GM10266 (cell line): Measurements from ENCODE around the gene LSM14B.

Source experiments
- DNase-seq: peaks from one replicate; pipeline ENCODE4 v3.0.0; 2012; ENCODE audit errors: extremely low spot score
- TF ChIP-seq, protein P1 (sequence below): IDR thresholded peaks from 2 replicates; pipeline ENCODE4 v1.5.1; 2012; ENCODE audit warnings: mild to moderate bottlenecking, low read depth; ENCODE audit not compliant: control insufficient read depth, insufficient read depth; ENCODE audit errors: missing control alignments

The LSM14B gene

DNA sequence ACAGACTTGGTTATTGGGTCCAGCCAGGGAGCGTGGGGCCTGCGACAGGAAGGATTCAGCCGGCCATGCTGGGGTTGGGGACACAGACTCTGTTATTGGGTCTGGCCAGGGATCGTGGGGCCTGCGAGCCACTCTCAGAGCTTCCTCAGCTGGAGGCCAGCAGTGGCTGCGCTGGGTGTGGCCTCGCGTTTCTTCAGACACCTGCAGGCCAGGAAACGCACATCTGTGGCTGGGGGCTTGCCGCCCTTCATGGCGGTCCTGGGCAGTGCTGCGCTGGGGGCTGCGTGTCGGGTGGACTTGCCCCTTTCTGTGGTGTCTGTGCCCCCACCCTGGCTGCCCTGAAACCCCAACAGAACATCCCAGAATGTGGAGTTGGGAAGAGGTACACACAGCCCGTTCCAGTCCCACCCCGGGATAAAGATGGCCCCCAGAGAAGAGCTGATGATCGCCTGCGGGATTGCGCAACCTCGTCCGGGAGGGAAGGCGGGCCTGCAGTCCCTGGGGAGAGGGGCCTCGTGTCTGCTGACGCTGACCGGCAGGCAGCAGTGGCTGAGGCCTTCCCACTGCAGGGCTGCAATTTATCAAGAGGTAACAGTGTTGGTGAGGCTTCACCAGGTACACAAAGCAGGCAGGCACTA lies 43.6 kb downstream of the LSM14B start:
- DNase-seq, result no peak
- TF ChIP-seq, protein P1, sequence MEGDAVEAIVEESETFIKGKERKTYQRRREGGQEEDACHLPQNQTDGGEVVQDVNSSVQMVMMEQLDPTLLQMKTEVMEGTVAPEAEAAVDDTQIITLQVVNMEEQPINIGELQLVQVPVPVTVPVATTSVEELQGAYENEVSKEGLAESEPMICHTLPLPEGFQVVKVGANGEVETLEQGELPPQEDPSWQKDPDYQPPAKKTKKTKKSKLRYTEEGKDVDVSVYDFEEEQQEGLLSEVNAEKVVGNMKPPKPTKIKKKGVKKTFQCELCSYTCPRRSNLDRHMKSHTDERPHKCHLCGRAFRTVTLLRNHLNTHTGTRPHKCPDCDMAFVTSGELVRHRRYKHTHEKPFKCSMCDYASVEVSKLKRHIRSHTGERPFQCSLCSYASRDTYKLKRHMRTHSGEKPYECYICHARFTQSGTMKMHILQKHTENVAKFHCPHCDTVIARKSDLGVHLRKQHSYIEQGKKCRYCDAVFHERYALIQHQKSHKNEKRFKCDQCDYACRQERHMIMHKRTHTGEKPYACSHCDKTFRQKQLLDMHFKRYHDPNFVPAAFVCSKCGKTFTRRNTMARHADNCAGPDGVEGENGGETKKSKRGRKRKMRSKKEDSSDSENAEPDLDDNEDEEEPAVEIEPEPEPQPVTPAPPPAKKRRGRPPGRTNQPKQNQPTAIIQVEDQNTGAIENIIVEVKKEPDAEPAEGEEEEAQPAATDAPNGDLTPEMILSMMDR, result no peak

DNA sequence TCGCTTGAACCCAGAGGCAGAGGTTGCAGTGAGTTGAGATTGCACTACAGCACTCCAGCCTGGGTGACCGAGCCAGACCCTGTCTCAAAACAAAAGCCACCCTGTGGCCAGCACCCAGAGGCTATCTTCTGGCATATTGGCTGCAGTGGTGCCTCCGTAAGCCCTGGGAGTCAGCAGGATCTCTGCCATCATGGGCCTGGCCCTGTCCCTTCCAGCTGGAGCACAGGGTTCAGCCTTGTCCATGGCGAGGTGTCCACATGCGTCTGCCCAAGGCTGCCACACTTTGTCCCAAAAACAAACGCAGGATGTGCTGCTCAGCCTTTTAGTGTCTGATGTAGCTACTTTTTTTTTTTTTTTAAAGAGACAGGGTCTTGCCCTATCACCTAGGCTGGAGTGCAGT lies 45.2 kb downstream of the LSM14B start:
- DNase-seq, result no peak

DNA sequence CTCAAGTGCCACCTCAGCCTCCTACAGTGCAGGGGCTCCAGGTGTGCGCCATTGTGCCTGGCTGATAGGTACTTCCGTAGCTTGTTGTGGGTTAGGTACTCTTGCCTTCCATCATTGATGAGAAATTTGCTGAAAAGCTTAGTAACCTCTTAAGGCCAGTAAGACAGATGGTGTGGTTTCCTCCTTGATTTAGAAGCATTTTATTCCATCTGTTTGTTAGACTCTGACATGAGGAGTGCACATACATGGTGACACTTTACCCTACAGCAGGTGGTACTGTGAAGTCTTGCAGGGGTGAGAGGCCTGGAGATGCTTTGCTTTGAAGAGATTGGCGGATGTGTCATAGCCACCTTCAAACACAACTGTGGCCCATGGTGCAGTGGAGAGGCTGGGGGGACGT lies 45.8 kb downstream of the LSM14B start:
- TF ChIP-seq, protein P1, result no peak
- no peak for DNase-seq

More for the DNA sequence above, 45.2 kb downstream of the LSM14B start:
- TF ChIP-seq, protein P1, result no peak

DNA sequence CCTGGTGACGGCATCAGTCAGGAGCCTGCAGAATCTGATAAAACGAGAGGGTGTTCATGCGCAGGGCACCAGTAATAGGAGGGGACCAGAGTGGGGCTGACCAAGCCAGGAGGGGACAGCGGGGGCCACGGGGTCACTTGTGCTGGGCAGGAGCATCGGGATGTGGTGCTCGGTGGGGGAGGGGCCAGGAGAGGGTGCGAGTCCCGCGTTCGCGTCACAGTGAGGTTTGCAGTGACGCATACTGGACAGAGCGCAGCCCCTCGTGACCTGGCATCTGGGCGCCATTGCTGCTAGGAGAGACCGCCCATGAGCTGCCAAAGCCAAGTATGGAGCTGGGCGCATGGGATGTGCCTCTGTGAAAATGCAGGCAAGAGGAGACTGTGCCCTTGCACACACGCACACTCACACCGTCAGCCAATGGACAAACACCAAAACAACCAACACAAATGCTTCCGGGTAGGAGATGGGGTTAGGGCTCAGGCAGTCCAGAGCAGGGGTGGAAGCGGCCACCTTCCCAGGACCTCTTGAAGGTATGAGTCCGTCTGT lies 46.7 kb downstream of the LSM14B start:
- DNase-seq, result no peak
- TF ChIP-seq, protein P1, result no peak

DNA sequence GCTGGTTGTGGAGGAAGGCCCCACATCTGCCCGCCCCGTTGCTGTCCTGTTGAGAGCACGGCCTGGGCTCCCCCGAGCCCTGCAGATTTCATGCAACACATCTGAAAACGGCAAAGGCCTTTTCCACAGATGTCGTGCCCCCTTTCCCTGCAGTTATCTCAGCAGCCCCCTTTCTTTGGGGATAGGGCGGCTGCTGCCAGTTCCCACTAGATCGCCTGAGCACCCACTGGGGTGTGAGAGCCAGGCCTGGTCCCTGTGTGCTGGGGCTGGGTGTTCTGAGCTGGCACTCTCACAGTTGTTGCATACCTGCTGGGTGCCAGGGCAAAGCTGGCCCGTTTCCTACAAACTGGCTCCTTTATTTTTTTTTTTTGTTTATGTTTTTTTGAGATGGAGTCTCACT lies 48.3 kb downstream of the LSM14B start:
- TF ChIP-seq, protein P1, result no peak
- DNase-seq, result no peak

DNA sequence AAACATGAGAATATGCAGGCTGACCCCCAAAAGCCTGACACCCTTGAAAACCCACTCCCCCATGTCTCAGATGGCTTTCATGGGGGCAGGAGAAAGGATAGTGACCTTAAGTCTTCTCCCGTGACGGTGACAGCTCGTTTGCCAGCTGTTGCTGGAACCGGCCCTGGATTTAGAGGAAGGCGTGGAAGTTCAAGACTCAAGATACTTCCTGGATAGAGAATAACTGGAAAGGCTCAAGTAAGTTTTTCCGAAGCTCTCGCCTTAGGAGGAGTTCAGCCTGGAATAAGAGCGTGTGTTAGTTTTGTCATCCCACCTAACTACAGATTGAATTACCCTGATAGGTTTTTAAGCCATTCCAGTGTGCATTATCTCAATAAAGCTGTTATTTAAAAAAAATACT lies 49.0 kb downstream of the LSM14B start:
- no peak for DNase-seq
- TF ChIP-seq, protein P1, result no peak

DNA sequence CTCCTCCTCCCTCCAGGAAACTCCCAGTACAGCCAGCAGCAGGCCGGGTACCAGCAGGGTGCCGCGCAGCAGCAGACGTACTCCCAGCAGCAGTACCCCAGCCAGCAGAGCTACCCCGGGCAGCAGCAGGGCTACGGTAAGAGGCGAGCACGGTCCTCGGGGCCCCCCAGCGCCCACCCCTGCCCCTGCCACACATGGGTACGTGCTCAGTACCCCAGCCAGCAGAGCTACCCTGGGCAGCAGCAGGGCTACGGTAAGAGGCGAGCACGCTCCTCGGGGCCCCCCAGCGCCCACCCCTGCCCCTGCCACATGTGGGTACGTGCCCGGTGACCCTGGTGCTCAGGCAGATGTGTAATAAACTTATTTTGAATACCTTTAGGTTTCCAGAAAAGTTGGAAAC lies 50.4 kb downstream of the LSM14B start:
- no peak for DNase-seq
- TF ChIP-seq, protein P1, result no peak
